Measurements from ENCODE around the gene EIF2D.

DNA sequence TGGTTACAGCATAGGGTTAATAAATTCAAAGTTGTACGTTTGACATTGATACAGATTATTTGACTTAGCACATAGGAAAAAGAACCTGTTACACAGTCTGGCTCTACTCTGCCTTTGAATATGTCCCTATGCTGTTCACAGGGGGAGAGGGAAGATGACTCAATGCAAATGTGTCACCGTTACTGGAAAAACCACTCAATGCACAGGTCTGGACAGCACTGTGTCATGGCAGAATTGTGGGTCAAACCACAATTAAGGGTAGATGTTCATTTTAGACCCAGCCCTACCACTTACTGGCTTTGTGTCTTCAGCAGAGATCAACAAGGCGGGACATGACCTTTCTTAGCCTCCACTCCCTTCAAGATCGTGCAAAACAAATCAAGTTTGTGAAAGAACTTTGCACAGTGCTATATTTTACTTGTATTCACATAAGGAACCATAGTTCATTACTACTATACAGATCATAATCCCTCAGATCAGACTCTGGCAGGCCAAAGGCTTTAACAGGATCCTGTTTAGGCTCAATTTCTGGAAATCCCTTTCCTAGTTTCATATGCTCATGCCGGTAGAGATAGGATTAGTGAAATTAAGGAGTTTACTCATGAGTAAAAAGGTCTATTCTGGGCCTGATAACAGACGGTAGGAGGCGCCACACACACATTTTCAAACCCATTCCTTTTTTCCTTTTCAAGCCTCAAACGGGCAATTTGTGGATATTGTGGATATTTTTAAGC is 22.1 kb downstream of the EIF2D start:
- TF ChIP-seq POLR2A (IDR thresholded peaks at IDR 0.05) (no peak), EP300 (IDR thresholded peaks at IDR 0.05; ENCODE audit: low read depth) (no peak), POLR2AphosphoS5 (IDR thresholded peaks at IDR 0.05) (no peak)
- TF ChIP-seq, protein P1, sequence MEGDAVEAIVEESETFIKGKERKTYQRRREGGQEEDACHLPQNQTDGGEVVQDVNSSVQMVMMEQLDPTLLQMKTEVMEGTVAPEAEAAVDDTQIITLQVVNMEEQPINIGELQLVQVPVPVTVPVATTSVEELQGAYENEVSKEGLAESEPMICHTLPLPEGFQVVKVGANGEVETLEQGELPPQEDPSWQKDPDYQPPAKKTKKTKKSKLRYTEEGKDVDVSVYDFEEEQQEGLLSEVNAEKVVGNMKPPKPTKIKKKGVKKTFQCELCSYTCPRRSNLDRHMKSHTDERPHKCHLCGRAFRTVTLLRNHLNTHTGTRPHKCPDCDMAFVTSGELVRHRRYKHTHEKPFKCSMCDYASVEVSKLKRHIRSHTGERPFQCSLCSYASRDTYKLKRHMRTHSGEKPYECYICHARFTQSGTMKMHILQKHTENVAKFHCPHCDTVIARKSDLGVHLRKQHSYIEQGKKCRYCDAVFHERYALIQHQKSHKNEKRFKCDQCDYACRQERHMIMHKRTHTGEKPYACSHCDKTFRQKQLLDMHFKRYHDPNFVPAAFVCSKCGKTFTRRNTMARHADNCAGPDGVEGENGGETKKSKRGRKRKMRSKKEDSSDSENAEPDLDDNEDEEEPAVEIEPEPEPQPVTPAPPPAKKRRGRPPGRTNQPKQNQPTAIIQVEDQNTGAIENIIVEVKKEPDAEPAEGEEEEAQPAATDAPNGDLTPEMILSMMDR (IDR thresholded peaks at IDR 0.05): no peak

Data from transverse colon (tissue), 4 donors.